ENCODE measurements around the gene CD46. TPM values are rescaled to one million over a fixed set of nuclear protein-coding genes. Genes with fewer than 3 reads are reported as not detected.

Gene CD46
- polyA plus RNA-seq, 1 donor from 2014 or later, result 393 TPM

DNA sequence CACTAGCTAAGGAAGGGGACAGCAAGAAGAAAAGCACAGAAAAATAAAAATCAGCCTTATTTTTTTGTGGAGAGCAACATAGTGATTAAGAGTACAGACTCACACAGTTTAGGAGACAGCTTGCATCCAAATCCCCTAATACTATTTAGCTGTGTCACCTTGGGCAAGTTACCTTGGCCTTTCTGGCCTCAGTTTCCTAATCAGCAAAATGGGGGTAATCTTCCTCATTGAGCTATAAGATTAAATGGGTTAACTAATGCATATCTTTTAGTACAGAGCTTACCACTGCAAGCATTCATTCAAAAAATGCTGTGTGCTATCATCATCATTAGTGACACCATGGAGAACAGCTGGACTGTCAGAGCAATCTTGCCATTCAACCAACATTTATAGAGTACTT lies 77.7 kb downstream of the CD46 start:
- no peak overlapping the region for H3K27ac ChIP-seq (ENCODE audit: low read length)

DNA sequence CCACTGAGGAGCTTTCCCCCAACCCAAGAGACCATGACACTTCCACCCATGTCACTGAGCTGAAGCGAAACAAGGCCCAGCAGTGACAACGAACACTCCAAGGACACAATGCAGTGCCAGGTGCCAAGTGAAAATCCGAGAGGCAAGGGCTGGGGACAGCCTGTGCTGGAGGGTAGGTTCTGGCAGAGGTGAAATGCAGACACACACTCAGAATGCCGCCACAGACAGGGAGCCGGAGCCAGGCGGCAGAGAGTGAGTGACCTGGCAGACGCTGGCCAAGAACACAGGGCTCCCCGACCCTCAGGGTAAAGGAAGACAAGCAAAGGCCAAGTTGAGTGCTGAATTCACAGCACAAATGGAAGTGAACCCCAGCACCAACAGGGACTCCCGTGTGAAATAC lies 78.9 kb downstream of the CD46 start:
- Histone ChIP-seq H3K27ac (ENCODE audit: low read length) (no peak overlapping the region), H2AFZ (ENCODE audit: low read depth, low read length) (no peak overlapping the region), H3K27me3 (ENCODE audit: insufficient read depth, low read depth, low read length) (no peaks in the 10 kb centered on the region), H3K79me2 (replicated peaks; ENCODE audit: insufficient read depth, low read length) (no peaks in the 10 kb centered on the region), H3K9me2 (ENCODE audit: insufficient read depth, low read length) (no peaks in the 10 kb centered on the region), H3K4me2 (ENCODE audit: low read length) (no peak overlapping the region), H3F3A (ENCODE audit: insufficient read depth, low read length, poor library complexity, severe bottlenecking) (no peaks in the 10 kb centered on the region), H3K36me3 (ENCODE audit: insufficient read depth, low read length) (no peaks in the 10 kb centered on the region), H4K20me1 (ENCODE audit: insufficient read depth) (no peaks in the 10 kb centered on the region), H3K4me3 (ENCODE audit: low read length) (no peak overlapping the region), H3K9ac (ENCODE audit: low read length) (no peak overlapping the region), H3K9me3 (ENCODE audit: low read length) (no peaks in the 10 kb centered on the region)
- no peak for TF ChIP-seq RAD21 (conservative IDR thresholded peaks at IDR 0.05)
- no peak for TF ChIP-seq MXI1 (conservative IDR thresholded peaks at IDR 0.05; ENCODE audit: poor library complexity, severe bottlenecking)
- TF ChIP-seq SMC3 (conservative IDR thresholded peaks at IDR 0.05; ENCODE audit: poor library complexity), result no peak
- TF ChIP-seq EZH2 (IDR thresholded peaks at IDR 0.05; ENCODE audit: borderline replicate concordance, insufficient read depth, low read length, poor library complexity, severe bottlenecking), result no peak
- no peak for TF ChIP-seq EP300 (conservative IDR thresholded peaks at IDR 0.05; ENCODE audit: poor library complexity, severe bottlenecking)
- TF ChIP-seq POLR2AphosphoS5 (IDR thresholded peaks at IDR 0.05), result no peak
- no peak for TF ChIP-seq TAF1 (IDR thresholded peaks at IDR 0.05; ENCODE audit: low read depth)

More for the DNA sequence above, 77.7 kb downstream of the CD46 start:
- Histone ChIP-seq H3K36me3 (ENCODE audit: insufficient read depth, low read length) (no peaks in the 10 kb centered on the region), H3K79me2 (replicated peaks; ENCODE audit: insufficient read depth, low read length) (no peaks in the 10 kb centered on the region), H3K4me2 (ENCODE audit: low read length) (no peak overlapping the region), H3K4me3 (ENCODE audit: low read length) (no peak overlapping the region), H3K9me3 (ENCODE audit: low read length) (no peaks in the 10 kb centered on the region), H4K20me1 (ENCODE audit: insufficient read depth) (no peaks in the 10 kb centered on the region), H3K9ac (ENCODE audit: low read length) (no peak overlapping the region), H2AFZ (ENCODE audit: low read depth, low read length) (no peak overlapping the region), H3K27me3 (ENCODE audit: insufficient read depth, low read depth, low read length) (no peaks in the 10 kb centered on the region), H3K9me2 (ENCODE audit: insufficient read depth, low read length) (no peaks in the 10 kb centered on the region), H3F3A (ENCODE audit: insufficient read depth, low read length, poor library complexity, severe bottlenecking) (no peaks in the 10 kb centered on the region)
- TF ChIP-seq TAF1 (IDR thresholded peaks at IDR 0.05; ENCODE audit: low read depth) (no peak), EP300 (conservative IDR thresholded peaks at IDR 0.05; ENCODE audit: poor library complexity, severe bottlenecking) (no peak), REST (IDR thresholded peaks at IDR 0.05; ENCODE audit: borderline replicate concordance) (no peak), MXI1 (conservative IDR thresholded peaks at IDR 0.05; ENCODE audit: poor library complexity, severe bottlenecking) (no peak), EZH2 (IDR thresholded peaks at IDR 0.05; ENCODE audit: borderline replicate concordance, insufficient read depth, low read length, poor library complexity, severe bottlenecking) (no peak), RAD21 (conservative IDR thresholded peaks at IDR 0.05) (no peak)

- Histone ChIP-seq H4K20me1 (ENCODE audit: insufficient read depth) (no peaks in the 10 kb centered on the region), H3K79me2 (replicated peaks; ENCODE audit: insufficient read depth, low read length) (no peaks in the 10 kb centered on the region), H2AFZ (ENCODE audit: low read depth, low read length) (no peak overlapping the region), H3K9me3 (ENCODE audit: low read length) (no peaks in the 10 kb centered on the region), H3K27me3 (ENCODE audit: insufficient read depth, low read depth, low read length) (no peaks in the 10 kb centered on the region), H3F3A (ENCODE audit: insufficient read depth, low read length, poor library complexity, severe bottlenecking) (no peaks in the 10 kb centered on the region), H3K27ac (ENCODE audit: low read length) (no peak overlapping the region), H3K4me3 (ENCODE audit: low read length) (no peak overlapping the region), H3K4me2 (ENCODE audit: low read length) (no peak overlapping the region), H3K36me3 (ENCODE audit: insufficient read depth, low read length) (no peaks in the 10 kb centered on the region), H3K9ac (ENCODE audit: low read length) (no peak overlapping the region), H3K9me2 (ENCODE audit: insufficient read depth, low read length) (no peaks in the 10 kb centered on the region)
- TF ChIP-seq POLR2AphosphoS5 (IDR thresholded peaks at IDR 0.05), result no peak
- TF ChIP-seq TAF1 (IDR thresholded peaks at IDR 0.05; ENCODE audit: low read depth), result no peak
- TF ChIP-seq RAD21 (conservative IDR thresholded peaks at IDR 0.05), result no peak
These were observed 79.9 kb downstream of the CD46 start for GRCh38 chr1:207831517-207832327.

Measured in neural cell (in vitro differentiated cells).